ENCODE results near the gene COBL.

DNA sequence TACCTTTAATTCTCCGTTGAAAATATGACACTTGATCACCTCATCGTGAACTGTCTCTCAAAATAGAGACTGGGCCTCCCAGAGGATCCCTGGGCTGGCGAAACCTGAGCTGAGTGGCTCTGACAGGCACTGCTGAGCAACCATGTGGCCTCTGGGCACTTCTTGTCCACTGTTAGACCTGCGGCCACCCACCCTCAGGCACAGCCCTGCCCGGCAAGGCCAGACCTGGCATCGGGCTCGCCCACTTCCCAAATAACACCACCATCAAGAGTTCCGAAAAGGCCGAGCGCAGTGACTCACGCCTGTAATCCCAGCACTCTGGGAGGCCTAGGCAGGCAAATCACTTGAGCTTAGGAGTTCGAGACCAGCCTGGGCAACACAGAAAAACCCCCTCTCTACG lies 82.5 kb downstream of the COBL start:
- TF ChIP-seq, protein P1, sequence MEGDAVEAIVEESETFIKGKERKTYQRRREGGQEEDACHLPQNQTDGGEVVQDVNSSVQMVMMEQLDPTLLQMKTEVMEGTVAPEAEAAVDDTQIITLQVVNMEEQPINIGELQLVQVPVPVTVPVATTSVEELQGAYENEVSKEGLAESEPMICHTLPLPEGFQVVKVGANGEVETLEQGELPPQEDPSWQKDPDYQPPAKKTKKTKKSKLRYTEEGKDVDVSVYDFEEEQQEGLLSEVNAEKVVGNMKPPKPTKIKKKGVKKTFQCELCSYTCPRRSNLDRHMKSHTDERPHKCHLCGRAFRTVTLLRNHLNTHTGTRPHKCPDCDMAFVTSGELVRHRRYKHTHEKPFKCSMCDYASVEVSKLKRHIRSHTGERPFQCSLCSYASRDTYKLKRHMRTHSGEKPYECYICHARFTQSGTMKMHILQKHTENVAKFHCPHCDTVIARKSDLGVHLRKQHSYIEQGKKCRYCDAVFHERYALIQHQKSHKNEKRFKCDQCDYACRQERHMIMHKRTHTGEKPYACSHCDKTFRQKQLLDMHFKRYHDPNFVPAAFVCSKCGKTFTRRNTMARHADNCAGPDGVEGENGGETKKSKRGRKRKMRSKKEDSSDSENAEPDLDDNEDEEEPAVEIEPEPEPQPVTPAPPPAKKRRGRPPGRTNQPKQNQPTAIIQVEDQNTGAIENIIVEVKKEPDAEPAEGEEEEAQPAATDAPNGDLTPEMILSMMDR (IDR thresholded peaks at IDR 0.05) = no peak
- TF ChIP-seq POLR2AphosphoS5 (IDR thresholded peaks at IDR 0.05) = no peak
- no peak for TF ChIP-seq POLR2A (IDR thresholded peaks at IDR 0.05)
